HG03432 (cell line): ENCODE data around the gene TSPAN1.
A peak's percentile ranks its signal among the peaks of the same experiment; 100 is the strongest.

Experiments used
- ATAC-seq: cut with Tn5 transposase; IDR thresholded peaks from one replicate; pipeline ENCODE4 v1.9.1; 2021; ENCODE audit warnings: mild to moderate bottlenecking, moderate library complexity; ENCODE audit not compliant: unreplicated experiment

The TSPAN1 gene

GRCh38 chr1:46174448-46175231, at the start of gene TSPAN1:
Gene TSPAN1 (plus strand): TSS chr1:46175087. CDS start chr1:46181108, 6,021 bp downstream.
- no peak for ATAC-seq

DNA sequence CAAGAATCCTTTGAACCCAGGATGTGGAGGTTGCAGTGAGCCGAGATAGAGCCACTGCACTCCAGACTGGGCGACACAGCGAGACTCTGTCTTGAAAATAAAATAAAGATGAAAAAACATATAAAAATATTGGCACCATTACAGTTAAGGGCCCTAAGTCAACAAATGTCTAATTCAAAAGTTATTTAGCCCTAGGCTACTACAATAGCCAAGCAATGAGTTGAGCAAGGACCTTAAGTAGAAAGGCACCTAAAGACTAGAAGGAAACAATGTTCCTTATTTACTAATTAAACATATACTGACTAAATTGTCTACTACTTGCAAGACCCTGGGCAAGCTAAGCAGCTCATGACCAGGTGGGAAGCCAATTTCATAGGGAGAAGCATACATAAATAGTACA, 46.5 kb upstream of the TSPAN1 start:
- no peak for ATAC-seq

- ATAC-seq: no peak
These were observed 44.8 kb upstream of the TSPAN1 start for GRCh38 chr1:46130121-46130520.

DNA sequence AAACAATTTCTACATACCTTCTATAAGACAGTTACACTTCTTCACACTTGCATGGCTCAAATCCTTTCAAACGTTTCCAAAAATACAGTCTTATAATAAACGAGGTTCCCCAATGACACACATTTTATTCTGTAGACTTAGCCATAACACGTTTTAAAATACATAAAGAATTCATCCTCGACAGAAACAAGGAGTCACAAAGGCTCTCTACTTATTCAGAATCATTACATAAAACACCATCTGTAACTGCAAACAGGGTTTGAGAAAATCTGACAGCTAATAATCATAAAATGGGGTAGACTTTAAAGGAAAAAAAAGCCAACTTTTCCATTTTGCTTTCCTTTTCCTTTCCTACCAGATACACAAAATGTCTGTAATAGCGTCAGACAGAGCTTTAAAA, 44.3 kb upstream of the TSPAN1 start:
- no peak for ATAC-seq

GRCh38 chr1:46131093-46131492, 43.8 kb upstream of the TSPAN1 start:
- ATAC-seq: no peak

DNA sequence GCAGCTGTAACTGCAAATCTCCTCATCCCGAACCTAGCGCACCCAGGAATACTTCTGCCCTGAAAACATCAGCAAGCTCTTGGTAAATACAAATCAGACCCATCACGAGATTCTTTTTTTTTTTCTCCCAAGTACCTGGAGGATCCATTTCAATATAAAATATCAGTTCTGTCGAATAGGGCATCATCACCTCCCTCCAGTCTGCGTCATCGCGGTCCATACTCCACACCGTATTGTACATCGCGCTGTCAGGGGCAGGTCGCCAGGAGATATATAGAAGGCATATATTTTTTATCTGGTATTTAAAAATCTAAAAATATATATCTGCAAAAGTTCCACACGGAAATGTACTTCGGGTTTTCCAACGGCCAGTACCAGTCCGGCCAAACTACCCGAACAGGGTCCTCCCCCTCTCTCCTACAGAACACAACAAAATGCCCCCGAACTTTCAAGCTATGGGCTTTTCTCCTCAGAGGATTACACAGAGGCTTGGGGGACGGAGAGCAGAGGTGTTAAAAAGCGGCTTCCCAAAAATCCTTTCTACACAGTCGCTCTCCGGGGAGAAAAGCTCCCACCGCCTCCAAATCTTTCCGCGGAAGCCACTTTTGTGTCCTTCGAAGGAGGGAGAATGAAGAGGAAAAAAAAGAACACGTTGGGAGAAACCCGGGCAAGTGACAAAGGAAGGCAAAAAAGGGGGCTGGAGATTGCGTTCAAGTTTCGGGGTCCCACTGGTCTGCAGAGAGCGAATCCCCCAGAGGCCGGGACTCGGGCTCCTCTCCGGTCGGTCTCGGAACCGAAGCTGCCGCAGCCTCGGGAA, 43.0 kb upstream of the TSPAN1 start:
- ATAC-seq: no peak

GRCh38 chr1:46132529-46133180, 42.2 kb upstream of the TSPAN1 start, which contains the start of gene PIK3R3:
Gene PIK3R3 (minus strand): TSS chr1:46132629. CDS start chr1:46131952, 677 bp downstream.
- peak; percentile 89 for ATAC-seq

GRCh38 chr1:46133181-46133658, 41.7 kb upstream of the TSPAN1 start:
- peak; percentile 61 for ATAC-seq

GRCh38 chr1:46133781-46134350, 41.0 kb upstream of the TSPAN1 start:
- ATAC-seq: no peak

- no peak for ATAC-seq
These were observed 40.1 kb upstream of the TSPAN1 start for GRCh38 chr1:46134660-46135331.

- no peak for ATAC-seq
These were observed 38.2 kb upstream of the TSPAN1 start for GRCh38 chr1:46136711-46137110.

DNA sequence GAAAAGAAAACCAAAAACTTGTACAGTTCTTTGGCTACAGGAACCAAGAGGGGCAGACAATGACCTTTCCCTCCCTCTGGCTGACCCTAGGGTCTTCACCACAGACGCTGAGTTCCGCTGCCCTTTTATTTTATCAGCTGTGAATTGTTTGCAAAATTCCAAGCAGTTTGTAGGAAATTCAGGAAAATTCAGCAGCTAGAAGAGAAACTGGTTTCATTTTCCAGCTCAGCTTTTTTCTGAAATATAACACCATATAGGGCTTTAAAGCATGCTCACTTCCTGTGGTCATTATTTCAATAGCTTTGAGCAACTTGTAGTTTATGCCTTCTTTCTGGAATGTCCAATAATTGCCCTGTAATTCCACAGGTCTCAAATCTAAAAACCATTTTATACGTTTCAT, 37.0 kb upstream of the TSPAN1 start:
- ATAC-seq: no peak

DNA sequence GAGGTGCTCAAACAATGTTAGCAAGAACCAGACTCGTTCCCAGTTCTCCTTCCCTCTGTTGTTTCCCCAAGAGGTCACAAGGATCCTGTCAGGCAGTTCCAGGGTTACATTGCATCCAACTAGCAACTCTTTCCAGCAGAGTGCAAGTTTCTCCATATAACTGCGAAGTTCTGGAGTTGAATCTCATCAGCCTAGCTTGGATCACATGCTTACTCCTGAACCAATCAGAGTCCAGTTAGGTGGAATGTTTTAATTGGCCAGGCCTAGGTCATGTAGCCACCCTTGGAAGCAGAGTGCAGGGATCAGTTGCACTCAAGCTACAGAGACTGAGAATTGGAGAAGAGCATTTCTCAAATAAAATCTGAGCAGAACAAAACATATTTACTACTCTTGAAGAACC, 26.6 kb upstream of the TSPAN1 start:
- ATAC-seq: no peak

- ATAC-seq: no peak
These were observed 24.8 kb upstream of the TSPAN1 start for GRCh38 chr1:46150085-46150484.

GRCh38 chr1:46152016-46152415, 22.9 kb upstream of the TSPAN1 start:
- no peak for ATAC-seq

DNA sequence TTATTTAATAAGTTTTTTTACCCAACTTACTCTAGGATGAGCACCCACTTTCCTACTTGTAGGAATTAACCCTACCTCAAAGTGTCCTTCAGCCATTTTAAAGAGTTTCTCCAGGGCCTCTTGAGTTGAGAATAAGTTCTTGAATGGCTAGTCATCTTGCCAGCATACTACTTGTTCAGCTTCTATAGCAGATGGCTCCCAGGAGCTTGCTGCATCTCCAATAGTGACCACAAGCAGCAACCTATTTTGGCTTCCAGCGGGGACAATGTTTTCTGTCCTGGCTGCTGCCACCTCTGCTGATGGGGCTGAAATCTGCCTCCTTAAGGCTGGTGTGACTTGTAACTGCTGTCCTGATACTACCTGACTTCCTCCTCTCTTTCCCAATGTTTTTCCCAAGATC, 21.7 kb upstream of the TSPAN1 start:
- no peak for ATAC-seq

DNA sequence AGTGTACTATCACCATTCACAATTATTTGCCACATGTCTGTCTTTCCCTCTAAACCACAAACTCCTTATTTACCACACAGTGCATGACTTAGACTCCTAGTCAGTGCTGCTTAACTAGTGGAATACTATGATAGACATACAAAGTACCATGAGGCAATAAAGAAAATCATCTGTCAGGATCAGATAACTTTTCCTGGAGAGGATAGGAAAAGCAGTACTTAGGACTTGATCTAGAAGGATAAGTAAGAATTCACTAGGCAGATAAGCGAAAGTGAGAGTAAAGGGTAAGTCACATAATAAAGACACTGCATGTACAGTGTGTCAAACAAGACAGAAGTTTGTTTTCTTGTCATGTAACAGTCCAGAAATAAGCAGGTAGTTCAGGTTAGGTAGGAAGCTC, 21.2 kb upstream of the TSPAN1 start:
- no peak for ATAC-seq

DNA sequence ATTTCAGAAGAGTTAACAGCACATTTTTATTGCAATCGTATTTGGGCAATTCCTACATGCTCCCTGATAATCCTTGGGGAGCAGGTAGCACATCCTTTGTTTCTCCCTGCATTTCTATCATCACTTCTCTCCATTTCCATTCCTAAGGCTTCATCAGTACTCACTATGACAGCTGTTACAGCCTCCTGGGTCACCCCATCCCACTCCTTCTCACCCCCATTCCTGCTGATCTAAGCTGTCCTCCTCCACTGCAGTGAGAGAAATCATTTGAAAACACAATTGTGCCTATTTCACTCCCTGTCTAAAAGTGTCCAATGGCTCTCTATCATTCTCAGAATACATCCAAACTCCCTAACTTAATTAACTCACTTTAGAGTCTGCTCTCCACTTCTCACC, 17.0 kb upstream of the TSPAN1 start:
- ATAC-seq: no peak

DNA sequence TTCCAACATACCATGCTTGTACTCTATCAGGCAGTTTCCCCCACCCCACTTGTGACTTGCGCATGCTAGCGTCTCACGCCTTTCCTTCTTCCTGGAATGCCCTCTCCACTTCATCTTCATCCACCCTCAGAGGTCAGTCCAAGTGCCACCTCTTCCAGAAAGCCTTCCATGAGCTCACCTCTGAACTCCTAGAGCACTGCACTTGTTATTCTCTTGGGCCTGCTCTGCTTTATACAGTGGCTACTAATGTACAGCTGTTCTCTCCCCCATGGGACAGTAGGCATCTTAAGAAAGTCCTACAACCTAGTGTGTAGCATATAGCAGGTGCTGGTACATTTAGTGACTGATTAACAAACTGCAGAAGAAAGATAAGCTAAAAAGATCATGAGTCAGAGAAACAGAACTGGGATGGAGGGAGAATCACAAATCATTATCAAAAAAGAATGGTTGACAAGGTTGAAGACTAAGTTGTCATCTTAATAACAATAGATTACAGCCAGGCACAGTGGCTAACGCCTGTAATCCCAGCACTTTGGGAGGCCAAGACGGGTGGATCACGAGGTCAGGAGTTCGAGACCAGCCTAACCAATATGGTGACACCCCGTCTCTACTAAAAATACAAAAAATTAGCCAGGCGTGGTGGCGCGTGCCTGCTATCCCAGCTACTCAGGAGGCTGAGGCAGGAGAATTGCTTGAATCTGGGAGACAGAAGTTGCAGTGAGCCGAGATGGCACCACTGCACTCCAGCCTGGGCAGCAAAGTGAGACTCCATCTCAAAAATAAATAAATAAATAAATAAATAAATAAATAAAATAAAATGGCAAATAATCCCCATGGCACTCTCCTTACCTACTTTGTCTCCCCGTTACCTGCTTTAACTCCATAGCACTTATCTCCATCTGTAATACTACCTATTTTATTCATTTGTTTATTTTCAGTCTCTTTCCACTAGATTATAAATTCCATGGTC, 16.3 kb upstream of the TSPAN1 start:
- peak; percentile 72 for ATAC-seq
